NCI-H2171 treated with DMSO at 0.1 percent for 48 hours (cell line): ENCODE measurements around the gene PSORS1C1.
"Not testable (repeated sequence)": the region's sequence is repeated elsewhere in the genome, so short reads cannot be mapped to it uniquely, and the experiment has no call there.

ENCODE experiments used
- DNase-seq: peaks from one replicate; lab custom pipeline; 2025; lab: John Stamatoyannopoulos, UW

The PSORS1C1 gene

GRCh38 chr6:31114541-31114878, at the start of gene PSORS1C1:
Gene PSORS1C1 (plus strand): TSS chr6:31114800. CDS start chr6:31129633, 14,833 bp downstream.
- no peak for DNase-seq

GRCh38 chr6:31065556-31065955, 49.0 kb upstream of the PSORS1C1 start:
- no peak for DNase-seq

- not testable (repeated sequence) for DNase-seq
These were observed 47.6 kb upstream of the PSORS1C1 start for GRCh38 chr6:31067028-31067427.

GRCh38 chr6:31067891-31068668, 46.5 kb upstream of the PSORS1C1 start:
- DNase-seq = not testable (repeated sequence)

- peak; percentile 45 for DNase-seq
These were observed 45.8 kb upstream of the PSORS1C1 start for GRCh38 chr6:31068669-31069340.

GRCh38 chr6:31070711-31071197, 43.8 kb upstream of the PSORS1C1 start:
- DNase-seq = peak; percentile 42

GRCh38 chr6:31074401-31074800, 40.2 kb upstream of the PSORS1C1 start:
- DNase-seq = no peak

- no peak for DNase-seq
These were observed 39.1 kb upstream of the PSORS1C1 start for GRCh38 chr6:31075528-31075927.

- no peak for DNase-seq
These were observed 38.0 kb upstream of the PSORS1C1 start for GRCh38 chr6:31076611-31077010.

- DNase-seq = peak; percentile 52
These were observed 34.8 kb upstream of the PSORS1C1 start for GRCh38 chr6:31079656-31080261.

- no peak for DNase-seq
These were observed 32.7 kb upstream of the PSORS1C1 start for GRCh38 chr6:31081872-31082271.

GRCh38 chr6:31083742-31084354, 30.8 kb upstream of the PSORS1C1 start:
- peak; percentile 96 for DNase-seq

GRCh38 chr6:31086788-31087440, 27.7 kb upstream of the PSORS1C1 start:
- no peak for DNase-seq

- DNase-seq = peak; percentile 75
These were observed 27.0 kb upstream of the PSORS1C1 start for GRCh38 chr6:31087494-31088089.

- DNase-seq = no peak
These were observed 24.2 kb upstream of the PSORS1C1 start for GRCh38 chr6:31090275-31090972.

- DNase-seq = no peak
These were observed 23.6 kb upstream of the PSORS1C1 start for GRCh38 chr6:31090973-31091364.

GRCh38 chr6:31091680-31092079, 22.9 kb upstream of the PSORS1C1 start:
- no peak for DNase-seq

GRCh38 chr6:31092238-31092637, 22.4 kb upstream of the PSORS1C1 start:
- DNase-seq = no peak

- DNase-seq = no peak
These were observed 21.7 kb upstream of the PSORS1C1 start for GRCh38 chr6:31092769-31093505.

GRCh38 chr6:31094389-31094881, 20.2 kb upstream of the PSORS1C1 start:
- no peak for DNase-seq
